CD8-positive, alpha-beta memory T cell (primary cell): Measurements from ENCODE around the gene OCA2. TPM values are rescaled to one million over a fixed set of nuclear protein-coding genes. Genes with fewer than 3 reads are reported as not detected.
A peak's percentile ranks its signal among the peaks of the same experiment; 100 is the strongest.

Source experiments
- CTCF ChIA-PET: fragments of 350-600 bp; sonication (Branson Sonifier 250); formaldehyde crosslinking; loops from one replicate; lab custom pipeline; 2021; ENCODE audit warnings: antibody characterized with exemption; lab: Charles Lee
- POLR2A ChIA-PET: fragments of 350-600 bp; sonication (Branson Sonifier 250); formaldehyde crosslinking; loops from one replicate; lab custom pipeline; 2021; ENCODE audit warnings: antibody characterized with exemption; lab: Charles Lee
- DNase-seq, 5 donors: peaks; one replicate each; pipeline versions ENCODE4 v3.0.0 to v3.0.0-alpha.2; 2020 to 2022; ENCODE audit warnings: mixed read lengths in 1 of 5
- H3K27ac ChIP-seq: one replicate; pipeline ENCODE4 v1.7.0; 2013; ENCODE audit warnings: low read depth, mild to moderate bottlenecking, low read length, moderate library complexity
- H3K27me3 ChIP-seq: 2 replicates; pipeline ENCODE4 v1.7.0; 2013; ENCODE audit warnings: low read length, mild to moderate bottlenecking; ENCODE audit not compliant: insufficient read depth, poor library complexity, severe bottlenecking
- H3K36me3 ChIP-seq: 2 replicates; pipeline ENCODE4 v1.7.0; 2013; ENCODE audit warnings: mild to moderate bottlenecking, low read length, moderate library complexity; ENCODE audit not compliant: insufficient read depth
- H3K4me1 ChIP-seq: 2 replicates; pipeline ENCODE4 v1.7.0; 2013; ENCODE audit warnings: mild to moderate bottlenecking, low read length, moderate library complexity; ENCODE audit not compliant: insufficient read depth
- H3K4me3 ChIP-seq: 2 replicates; pipeline ENCODE4 v1.7.0; 2013; ENCODE audit warnings: mild to moderate bottlenecking, low read length
- H3K9me3 ChIP-seq: 2 replicates; pipeline ENCODE4 v1.7.0; 2013; ENCODE audit warnings: mild to moderate bottlenecking, low read length
- H3K27ac Mint-ChIP-seq, 8 donors: one replicate each; pipeline ENCODE4 v1.8.0; 2020 to 2021; ENCODE audit warnings: mixed read lengths in 8 of 8, mild to moderate bottlenecking in 6 of 8, inconsistent platforms in 3 of 8, moderate library complexity in 3 of 8
- H3K27me3 Mint-ChIP-seq, 2 donors: one replicate each; pipeline ENCODE4 v1.8.0; 2020 to 2021; ENCODE audit warnings: mixed read lengths in 2 of 2, mild to moderate bottlenecking in 1 of 2, moderate library complexity in 1 of 2
- H3K36me3 Mint-ChIP-seq, 3 donors: one replicate each; pipeline ENCODE4 v1.8.0; 2020 to 2021; ENCODE audit warnings: mixed read lengths in 3 of 3, inconsistent platforms in 1 of 3, mild to moderate bottlenecking in 1 of 3
- H3K4me1 Mint-ChIP-seq, 3 donors: one replicate each; pipeline ENCODE4 v1.8.0; 2020 to 2021; ENCODE audit warnings: mixed read lengths in 3 of 3, inconsistent platforms in 1 of 3, mild to moderate bottlenecking in 1 of 3
- H3K4me3 Mint-ChIP-seq, 7 donors: one replicate each; pipeline ENCODE4 v1.8.0; 2020 to 2021; ENCODE audit warnings: mixed read lengths in 7 of 7, mild to moderate bottlenecking in 6 of 7, moderate library complexity in 4 of 7, inconsistent platforms in 2 of 7
- H3K9me3 Mint-ChIP-seq, 5 donors: one replicate each; pipeline ENCODE4 v1.8.0; 2020 to 2022; ENCODE audit warnings: mixed read lengths in 5 of 5, mild to moderate bottlenecking in 3 of 5, moderate library complexity in 2 of 5, inconsistent platforms in 1 of 5
- polyA plus RNA-seq: library from polyadenylated mRNA; unstranded; fragments of 300-500 nt; fragmentation: Illumina TruSeq; gene quantifications from one replicate; pipeline ENCODE4 v1.2.3, GENCODE V29; 2021
- total RNA-seq, 2 experiments: library from RNA; stranded (reverse); gene quantifications; one replicate each; pipeline ENCODE4 v1.2.3, GENCODE V29; 2021

OCA2 gene
- total and polyA plus RNA-seq, 3 experiments from 2014 or later = not detected

DNA sequence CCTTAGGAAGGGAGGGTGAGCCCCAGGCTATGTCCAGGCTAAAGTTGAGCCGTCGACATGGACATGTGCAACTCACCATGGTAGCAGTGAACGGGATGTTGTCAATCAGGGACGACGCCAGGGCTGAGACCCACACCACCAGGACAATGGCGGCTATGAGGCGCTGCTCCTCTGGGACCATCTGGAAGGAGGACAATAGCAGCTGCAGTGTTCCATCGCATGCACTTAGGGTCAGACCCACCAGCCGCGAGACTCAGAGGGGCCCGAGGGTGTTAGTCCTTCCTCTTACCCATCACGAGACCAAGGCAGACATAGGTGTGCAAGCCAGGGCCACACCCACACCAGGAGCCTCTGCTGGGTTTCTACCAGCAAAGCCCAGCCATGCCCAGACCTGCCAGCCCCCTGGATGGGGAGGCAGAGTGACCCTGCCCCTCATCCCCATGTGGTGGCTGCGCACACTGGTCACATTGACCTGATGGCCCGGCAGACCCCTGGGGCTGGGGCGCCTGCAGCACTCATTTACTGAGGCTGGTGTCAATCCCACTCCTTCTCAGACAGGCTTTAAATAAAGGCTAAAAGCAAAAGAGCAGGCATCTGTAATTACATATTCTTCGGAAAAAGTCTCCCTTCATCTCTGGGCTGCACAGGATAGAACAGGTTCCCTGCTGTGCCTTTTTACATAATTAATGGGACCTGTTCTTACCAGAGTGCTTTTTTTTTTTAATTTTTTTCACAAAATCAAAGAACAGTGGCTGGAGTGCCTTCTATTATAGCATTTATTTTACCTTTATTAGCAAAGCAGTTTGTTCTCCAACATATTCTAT lies 227.8 kb downstream of the OCA2 start:
- Mint-ChIP-seq H3K36me3 (no peaks in the 10 kb centered on the region), H3K27me3 (peaks cover 0 to 4% of the 10 kb centered on the region in 2 donors), H3K9me3 (peaks cover 0 to 2% (median 0%) of the 10 kb centered on the region in 5 donors), H3K4me3 (no peak overlapping the region), H3K4me1 (no peaks in the 10 kb centered on the region), H3K27ac (no peak overlapping the region)
- POLR2A ChIA-PET = no interaction called here
- no peak for DNase-seq
- no peak overlapping the region for H3K4me3 ChIP-seq
- H3K27me3 ChIP-seq = no peaks in the 10 kb centered on the region
- H3K4me1 ChIP-seq = no peaks in the 10 kb centered on the region
- no peak overlapping the region for H3K27ac ChIP-seq
- no peaks in the 10 kb centered on the region for H3K9me3 ChIP-seq
- no peaks in the 10 kb centered on the region for H3K36me3 ChIP-seq
- CTCF ChIA-PET = no interaction called here

GRCh38 chr15:27870320-27870719 lies 228.8 kb downstream of the OCA2 start:
- Histone ChIP-seq H3K9me3 (no peaks in the 10 kb centered on the region), H3K27ac (no peak overlapping the region), H3K4me3 (no peak overlapping the region), H3K36me3 (no peaks in the 10 kb centered on the region), H3K27me3 (no peaks in the 10 kb centered on the region), H3K4me1 (no peaks in the 10 kb centered on the region)
- H3K27ac Mint-ChIP-seq = no peak overlapping the region
- no peaks in the 10 kb centered on the region for H3K4me1 Mint-ChIP-seq
- H3K4me3 Mint-ChIP-seq = no peak overlapping the region
- H3K27me3 Mint-ChIP-seq = peaks cover 0 to 4% of the 10 kb centered on the region in 2 donors
- ChIA-PET CTCF (no interaction called here), POLR2A (no interaction called here)
- DNase-seq = no peak
- H3K9me3 Mint-ChIP-seq = peaks cover 0 to 2% (median 0%) of the 10 kb centered on the region in 5 donors
- no peaks in the 10 kb centered on the region for H3K36me3 Mint-ChIP-seq

GRCh38 chr15:27869697-27870281 lies 229.3 kb downstream of the OCA2 start:
- no peak for DNase-seq
- Mint-ChIP-seq H3K36me3 (no peaks in the 10 kb centered on the region), H3K4me3 (no peak overlapping the region), H3K9me3 (peaks cover 0 to 2% (median 0%) of the 10 kb centered on the region in 5 donors), H3K27me3 (peaks cover 0 to 4% of the 10 kb centered on the region in 2 donors), H3K27ac (no peak overlapping the region), H3K4me1 (no peaks in the 10 kb centered on the region)
- H3K27ac ChIP-seq = no peak overlapping the region
- H3K4me3 ChIP-seq = no peak overlapping the region
- H3K27me3 ChIP-seq = no peaks in the 10 kb centered on the region
- CTCF ChIA-PET = no interaction called here
- POLR2A ChIA-PET = no interaction called here
- no peaks in the 10 kb centered on the region for H3K4me1 ChIP-seq
- H3K9me3 ChIP-seq = no peaks in the 10 kb centered on the region
- H3K36me3 ChIP-seq = no peaks in the 10 kb centered on the region

DNA sequence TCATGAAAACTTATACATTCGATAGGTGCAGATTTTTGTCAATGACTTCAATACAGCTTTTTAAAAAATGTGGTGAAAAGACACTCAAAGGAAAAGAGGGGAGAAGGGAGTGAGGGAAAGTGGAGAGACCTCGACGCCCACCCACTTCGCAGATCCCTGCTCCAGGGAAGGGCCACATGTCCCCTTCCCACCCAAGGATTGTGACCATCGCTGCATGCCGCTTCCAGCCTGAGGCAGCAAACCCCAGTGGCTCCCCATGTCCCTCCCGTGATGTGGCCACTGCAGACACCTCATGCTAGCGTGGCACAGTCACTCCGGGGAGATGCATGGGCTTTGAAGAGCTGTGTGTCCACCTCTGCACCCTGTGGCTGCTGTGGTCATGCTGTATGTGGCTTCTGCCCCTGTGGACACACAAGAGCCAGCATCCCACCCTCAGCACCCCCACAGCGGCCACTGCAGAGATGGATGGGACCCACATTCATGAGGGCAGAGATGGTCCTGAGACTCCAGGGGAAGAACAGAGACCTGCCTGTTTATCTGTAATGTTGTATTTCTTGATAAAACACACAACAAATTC lies 230.2 kb downstream of the OCA2 start:
- ChIA-PET CTCF (no interaction called here), POLR2A (no interaction called here)
- Histone ChIP-seq H3K27ac (no peak overlapping the region), H3K4me3 (no peak overlapping the region), H3K27me3 (no peaks in the 10 kb centered on the region), H3K4me1 (no peaks in the 10 kb centered on the region), H3K36me3 (no peaks in the 10 kb centered on the region), H3K9me3 (no peaks in the 10 kb centered on the region)
- no peak for DNase-seq
- Mint-ChIP-seq H3K36me3 (no peaks in the 10 kb centered on the region), H3K4me1 (no peaks in the 10 kb centered on the region), H3K27ac (no peak overlapping the region), H3K9me3 (peaks cover 0 to 2% (median under 1%) of the 10 kb centered on the region in 5 donors), H3K4me3 (no peak overlapping the region), H3K27me3 (peaks cover 0 to 4% of the 10 kb centered on the region in 2 donors)

GRCh38 chr15:27867861-27868260 lies 231.3 kb downstream of the OCA2 start:
- Histone ChIP-seq H3K4me1 (no peaks in the 10 kb centered on the region), H3K9me3 (no peaks in the 10 kb centered on the region), H3K36me3 (no peaks in the 10 kb centered on the region), H3K4me3 (no peak overlapping the region), H3K27me3 (no peaks in the 10 kb centered on the region), H3K27ac (no peak overlapping the region)
- Mint-ChIP-seq H3K27ac (no peak overlapping the region), H3K9me3 (peaks cover 0 to 6% (median 2%) of the 10 kb centered on the region in 5 donors), H3K36me3 (no peaks in the 10 kb centered on the region), H3K4me1 (no peaks in the 10 kb centered on the region), H3K27me3 (peaks cover 0 to 4% of the 10 kb centered on the region in 2 donors), H3K4me3 (no peak overlapping the region)
- ChIA-PET CTCF (no interaction called here), POLR2A (no interaction called here)
- no peak for DNase-seq

DNA sequence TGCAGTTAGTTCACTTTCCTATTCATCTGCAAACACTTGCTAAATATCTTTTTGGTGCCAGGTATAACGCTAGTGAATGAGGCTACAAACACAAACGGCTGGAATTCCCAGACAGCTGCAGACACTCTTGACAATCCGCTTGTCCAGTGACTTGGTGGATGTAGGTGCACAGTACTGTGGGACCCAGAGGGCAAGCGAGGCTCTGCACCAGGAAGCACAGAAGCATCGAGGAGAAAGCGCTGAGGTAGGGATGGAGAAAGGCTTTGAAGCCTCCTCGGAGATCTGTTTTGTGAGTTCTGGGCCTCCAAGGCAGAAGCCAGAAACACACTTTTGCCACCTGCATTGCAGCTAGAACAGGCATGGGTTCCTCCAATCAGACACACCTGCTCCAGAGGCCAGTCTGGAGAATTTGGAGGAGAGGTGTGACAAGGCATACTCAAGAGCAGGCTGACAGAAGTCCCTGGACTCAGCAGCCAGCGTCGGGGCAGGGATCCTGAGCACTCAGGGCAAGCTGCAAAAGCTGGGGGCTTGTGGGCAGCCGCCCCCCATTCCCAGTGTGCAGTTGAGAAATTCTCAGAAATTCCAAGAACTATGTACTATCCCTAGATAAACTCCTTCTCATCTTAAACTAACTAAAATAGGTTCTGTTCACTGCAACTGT lies 232.5 kb downstream of the OCA2 start:
- no peaks in the 10 kb centered on the region for H3K27me3 ChIP-seq
- no peaks in the 10 kb centered on the region for H3K36me3 ChIP-seq
- no peak for DNase-seq
- H3K4me3 ChIP-seq = no peak overlapping the region
- no peak overlapping the region for H3K27ac ChIP-seq
- peaks cover 0 to 6% (median 2%) of the 10 kb centered on the region in 5 donors for H3K9me3 Mint-ChIP-seq
- ChIA-PET CTCF (no interaction called here), POLR2A (no interaction called here)
- H3K4me1 ChIP-seq = no peaks in the 10 kb centered on the region
- no peaks in the 10 kb centered on the region for H3K4me1 Mint-ChIP-seq
- H3K4me3 Mint-ChIP-seq = no peak overlapping the region
- H3K27me3 Mint-ChIP-seq = peaks cover 0 to 4% of the 10 kb centered on the region in 2 donors
- H3K27ac Mint-ChIP-seq = peak overlapping the region in 1 of 8 donors; percentile 24
- H3K9me3 ChIP-seq = no peaks in the 10 kb centered on the region
- H3K36me3 Mint-ChIP-seq = no peaks in the 10 kb centered on the region

DNA sequence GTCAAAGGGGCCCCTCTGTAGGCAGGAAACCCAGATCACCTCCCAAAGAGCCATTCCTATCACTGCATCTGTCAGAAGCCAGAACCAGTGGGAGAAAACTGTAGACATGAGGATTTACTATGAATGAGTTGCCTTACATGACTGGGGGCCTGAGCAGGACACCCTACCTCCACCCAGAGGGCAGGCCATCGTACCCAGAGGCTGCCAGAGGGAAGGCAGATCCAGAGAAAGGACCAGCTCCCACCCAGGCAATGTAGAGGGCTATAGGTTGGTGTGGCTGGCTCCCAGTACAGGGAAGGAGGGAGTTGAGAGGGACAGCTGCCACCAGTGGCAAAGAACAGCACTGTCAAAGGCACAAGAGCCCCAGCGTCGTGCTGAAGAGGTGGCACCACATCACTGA lies 233.2 kb downstream of the OCA2 start:
- Mint-ChIP-seq H3K4me1 (no peaks in the 10 kb centered on the region), H3K27ac (no peak overlapping the region), H3K27me3 (peaks cover 0 to 4% of the 10 kb centered on the region in 2 donors), H3K36me3 (no peaks in the 10 kb centered on the region), H3K4me3 (no peak overlapping the region), H3K9me3 (peaks cover 2 to 13% (median 2%) of the 10 kb centered on the region in 5 donors)
- Histone ChIP-seq H3K27ac (no peak overlapping the region), H3K4me1 (no peaks in the 10 kb centered on the region), H3K4me3 (no peak overlapping the region), H3K9me3 (no peaks in the 10 kb centered on the region), H3K36me3 (no peaks in the 10 kb centered on the region), H3K27me3 (no peaks in the 10 kb centered on the region)
- no peak for DNase-seq
- POLR2A ChIA-PET = no interaction called here
- CTCF ChIA-PET = no interaction called here
